B cell (primary cell): ENCODE results near the gene BHLHE40. TPM values are rescaled to one million over a fixed set of nuclear protein-coding genes. Genes with fewer than 3 reads are reported as not detected.

Experiments
- ATAC-seq: fragments of 200-7000 bp; cut with Tn5 transposase; one replicate; pipeline ENCODE4 v1.10.0; 2021; ENCODE audit warnings: low read depth, mild to moderate bottlenecking, moderate number of reproducible peaks, moderate library complexity
- CTCF ChIA-PET: fragments of 350-600 bp; sonication (Branson Sonifier 250); formaldehyde crosslinking; loops from one replicate; lab custom pipeline; 2021; ENCODE audit warnings: antibody characterized with exemption, inconsistent platforms; lab: Charles Lee
- POLR2A ChIA-PET: fragments of 350-600 bp; sonication (Branson Sonifier 250); formaldehyde crosslinking; loops from one replicate; lab custom pipeline; 2021; ENCODE audit warnings: antibody characterized with exemption; lab: Charles Lee
- DNase-seq: peaks from one replicate; pipeline ENCODE4 v3.0.0; 2013
- H2AFZ ChIP-seq: 2 replicates; pipeline ENCODE4 v1.6.1; 2012; ENCODE audit warnings: mild to moderate bottlenecking, low read depth, low read length; ENCODE audit not compliant: insufficient read depth, poor library complexity, severe bottlenecking
- H3K27ac ChIP-seq, 2 donors: 1 replicate in 1 of 2; 2 replicates in 1 of 2; pipeline ENCODE4 v1.5.1; 2012 to 2013; ENCODE audit warnings: low read length in 2 of 2, mild to moderate bottlenecking in 2 of 2, moderate library complexity in 1 of 2
- H3K27me3 ChIP-seq, 4 experiments: fragments of 200-600 bp in 1 of 4; sonication (generic) in 1 of 4; replicated peaks in 1 of 4; 1 replicate in 2 of 4; 2 replicates in 2 of 4; pipeline versions ENCODE4 v1.6.1 to v1.7.0; 2013 to 2016; ENCODE audit warnings: low read length in 3 of 4, mild to moderate bottlenecking in 2 of 4, mixed read lengths in 1 of 4, moderate library complexity in 1 of 4; ENCODE audit not compliant: insufficient read depth in 4 of 4, control insufficient read depth in 3 of 4; ENCODE audit errors: control extremely low read depth in 1 of 4
- H3K36me3 ChIP-seq, 2 experiments: replicated peaks in 1 of 2; 1 replicate in 1 of 2; 2 replicates in 1 of 2; pipeline versions ENCODE4 v1.6.1 to v1.7.1; 2013; ENCODE audit warnings: low read length in 1 of 2; ENCODE audit not compliant: insufficient read depth in 2 of 2, control insufficient read depth in 1 of 2; ENCODE audit errors: control extremely low read depth in 1 of 2, extremely low read depth in 1 of 2
- H3K4me1 ChIP-seq, 2 donors: fragments of 200-600 bp in 1 of 2; sonication (generic) in 1 of 2; 1 replicate in 1 of 2; 2 replicates in 1 of 2; pipeline versions ENCODE4 v1.5.1 to v1.6.1; 2013 to 2017; ENCODE audit warnings: low read length in 2 of 2; ENCODE audit not compliant: control insufficient read depth in 2 of 2, insufficient read depth in 2 of 2
- H3K4me2 ChIP-seq: replicated peaks from 2 replicates; pipeline ENCODE3; 2012; ENCODE audit warnings: mild to moderate bottlenecking, low read depth, low read length; ENCODE audit not compliant: poor library complexity, severe bottlenecking
- H3K4me3 ChIP-seq, 5 experiments: fragments of 200-600 bp in 1 of 5; sonication (generic) in 1 of 5; 1 replicate in 3 of 5; 2 replicates in 2 of 5; pipeline versions ENCODE4 v1.5.1 to v1.7.0; 2011 to 2016; ENCODE audit warnings: low read length in 4 of 5, mild to moderate bottlenecking in 4 of 5, low read depth in 2 of 5, control low read depth in 1 of 5, moderate library complexity in 1 of 5; ENCODE audit not compliant: insufficient read depth in 1 of 5; ENCODE audit errors: control extremely low read depth in 1 of 5, extremely low read depth in 1 of 5
- H3K79me2 ChIP-seq: fragments of 200-600 bp; sonication (generic); one replicate; pipeline ENCODE4 v1.6.0; 2016; ENCODE audit warnings: low read length; ENCODE audit not compliant: control insufficient read depth, insufficient read depth
- H3K9ac ChIP-seq: fragments of 200-600 bp; sonication (generic); 2 replicates; pipeline ENCODE4 v1.6.1; 2017; ENCODE audit warnings: mild to moderate bottlenecking, low read length, moderate library complexity
- H3K9me3 ChIP-seq, 3 donors: one replicate each; pipeline versions ENCODE4 v1.6.1 to v1.7.1; 2013; ENCODE audit warnings: low read length in 2 of 3; ENCODE audit not compliant: control insufficient read depth in 2 of 3, insufficient read depth in 1 of 3; ENCODE audit errors: control extremely low read depth in 1 of 3
- H4K20me1 ChIP-seq: 2 replicates; pipeline ENCODE4 v1.6.0; 2012; ENCODE audit warnings: mild to moderate bottlenecking, low read length; ENCODE audit not compliant: insufficient read depth, control insufficient read depth, poor library complexity, severe bottlenecking
- H3K27ac Mint-ChIP-seq: one replicate; pipeline ENCODE4 v1.8.0; 2021; ENCODE audit warnings: mixed read lengths
- H3K27me3 Mint-ChIP-seq: one replicate; pipeline ENCODE4 v1.8.0; 2021; ENCODE audit warnings: mixed read lengths
- H3K4me1 Mint-ChIP-seq: one replicate; pipeline ENCODE4 v1.8.0; 2021; ENCODE audit warnings: mixed read lengths
- H3K4me3 Mint-ChIP-seq: one replicate; pipeline ENCODE4 v1.8.0; 2021; ENCODE audit warnings: mixed read lengths
- H3K9me3 Mint-ChIP-seq: one replicate; pipeline ENCODE4 v1.8.0; 2022; ENCODE audit warnings: mixed read lengths; ENCODE audit not compliant: insufficient read depth
- CTCF ChIP-seq: fragments of 200-600 bp; IDR thresholded peaks from one replicate; pipeline ENCODE4 v1.8.0; 2022; ENCODE audit warnings: antibody characterized with exemption, mild to moderate bottlenecking
- EZH2 ChIP-seq: IDR thresholded peaks from 2 replicates; pipeline ENCODE4 v1.6.1; 2012; ENCODE audit warnings: borderline replicate concordance, low read depth, mild to moderate bottlenecking, moderate library complexity, low read length; ENCODE audit not compliant: insufficient read depth, poor library complexity, severe bottlenecking
- WGBS: methylation state at CpG from one replicate; pipeline ENCODE4 v1.1.5; 2013; ENCODE audit warnings: missing lambda C conversion rate; ENCODE audit not compliant: insufficient coverage; 5-methylcytosine and 5-hydroxymethylcytosine counted together
- intact Hi-C: fragments of 100-400 bp; cut with micrococcal nuclease; formaldehyde crosslinking; loops from one replicate; pipeline ENCODE4 v1.10.0; 2022
- polyA plus RNA-seq: library from polyadenylated mRNA; depleted of rRNA; stranded (reverse); fragments of >200 nt; gene quantifications from 2 replicates; pipeline ENCODE4 v1.2.3, GENCODE V29; 2012
- total RNA-seq, 2 donors: library from RNA; stranded (reverse); fragments of 120-200 nt in 1 of 2; gene quantifications; 1 replicate in 1 of 2; 2 replicates in 1 of 2; pipeline versions ENCODE4 v1.2.3 to v1.2.4, GENCODE V29; 2013 to 2022

BHLHE40 gene
- total and polyA plus RNA-seq, 2 donors (not counting 1 experiment from before 2014, with no cell fraction given): 26.2 to 53.8 TPM

- no peak overlapping the region for H3K4me3 ChIP-seq
- intact Hi-C loops: loop anchor here (5.0 to 10.0 kb wide), 2 partner anchors 139 to 1808 kb away; partner anchors contain the start of genes ARL8B and CRBN
- H3K79me2 ChIP-seq: peaks cover 39% of the 10 kb centered on the region
- Mint-ChIP-seq H3K27me3 (no peaks in the 10 kb centered on the region), H3K27ac (peak overlapping the region; percentile 94), H3K4me1 (peaks cover 76% of the 10 kb centered on the region), H3K4me3 (peak overlapping the region; percentile 90), H3K9me3 (no peaks in the 10 kb centered on the region)
- no peak for ATAC-seq
- CTCF ChIA-PET: interaction anchor here (0.7 to 7.8 kb wide), 11 partner anchors 9 to 274 kb away, joined by 3 to 77 read pairs (median 6); no protein-coding TSS in a partner anchor
- no peak overlapping the region for H3K9ac ChIP-seq
- peak overlapping the region; percentile 87 for H3K4me2 ChIP-seq
- H3K9me3 ChIP-seq: no peaks in the 10 kb centered on the region
- DNase-seq: no peak
- 78% methylated on average over 7 of the region's 10 CpGs for WGBS
- POLR2A ChIA-PET: interaction anchor here (0.6 to 8.7 kb wide), 6 partner anchors 23 to 265 kb away, joined by 3 to 117 read pairs (median 11); no protein-coding TSS in a partner anchor
- peaks cover 69 to 79% of the 10 kb centered on the region in 2 donors for H3K4me1 ChIP-seq
- no peaks in the 10 kb centered on the region for H4K20me1 ChIP-seq
- peak overlapping the region; percentile 73 to 92 for H3K27ac ChIP-seq
- H3K27me3 ChIP-seq: no peaks in the 10 kb centered on the region
- H3K36me3 ChIP-seq: peaks cover 0 to 28% of the 10 kb centered on the region in 2 experiments
- H2AFZ ChIP-seq: no peak overlapping the region
- TF ChIP-seq CTCF: no peak
- TF ChIP-seq EZH2: no peak
Measured at GRCh38 chr3:4985330-4986174, 6.3 kb downstream of the BHLHE40 start.
